ENCODE data around the gene ALKBH6.

The ALKBH6 gene

GRCh38 chr19:36030264-36031148 lies 16.5 kb upstream of the ALKBH6 start:
- DNase-seq: peak; percentile 74

DNA sequence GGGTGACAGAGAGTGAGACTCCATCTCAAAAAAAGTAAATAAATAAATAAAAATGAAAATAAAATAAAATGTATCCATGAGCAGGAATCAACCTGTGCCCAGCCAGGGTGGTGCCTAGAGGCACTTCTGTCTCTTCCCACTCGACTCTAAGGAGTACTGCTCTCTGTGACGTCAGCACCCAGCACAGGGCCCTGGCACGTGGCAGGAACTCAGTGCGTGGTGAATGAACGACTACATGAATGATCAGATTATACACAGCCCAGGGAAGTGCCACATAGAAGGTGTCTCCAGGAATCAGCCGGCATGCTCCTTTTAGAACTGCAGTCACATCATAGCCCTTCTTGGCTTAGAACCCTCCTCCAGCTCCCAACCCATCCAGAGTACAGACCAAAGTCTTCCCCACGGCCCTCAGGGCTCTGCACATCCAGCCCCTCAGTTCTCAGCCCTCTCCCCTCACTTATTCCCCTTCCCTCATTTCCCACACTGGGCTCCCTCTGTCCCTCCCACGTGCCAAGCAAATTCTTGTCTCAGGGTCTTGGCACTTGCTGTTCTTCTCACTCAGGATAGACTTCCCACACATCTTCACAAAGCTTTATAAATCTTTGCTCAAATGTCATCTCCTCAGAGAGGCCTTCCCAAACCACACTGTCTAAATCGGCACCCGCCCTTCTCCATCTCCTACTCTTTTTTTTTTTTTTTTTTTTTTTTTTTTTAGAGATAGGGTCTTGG lies 14.5 kb upstream of the ALKBH6 start:
- no peak for DNase-seq

GRCh38 chr19:36027696-36028095 lies 13.7 kb upstream of the ALKBH6 start:
- no peak for DNase-seq

DNA sequence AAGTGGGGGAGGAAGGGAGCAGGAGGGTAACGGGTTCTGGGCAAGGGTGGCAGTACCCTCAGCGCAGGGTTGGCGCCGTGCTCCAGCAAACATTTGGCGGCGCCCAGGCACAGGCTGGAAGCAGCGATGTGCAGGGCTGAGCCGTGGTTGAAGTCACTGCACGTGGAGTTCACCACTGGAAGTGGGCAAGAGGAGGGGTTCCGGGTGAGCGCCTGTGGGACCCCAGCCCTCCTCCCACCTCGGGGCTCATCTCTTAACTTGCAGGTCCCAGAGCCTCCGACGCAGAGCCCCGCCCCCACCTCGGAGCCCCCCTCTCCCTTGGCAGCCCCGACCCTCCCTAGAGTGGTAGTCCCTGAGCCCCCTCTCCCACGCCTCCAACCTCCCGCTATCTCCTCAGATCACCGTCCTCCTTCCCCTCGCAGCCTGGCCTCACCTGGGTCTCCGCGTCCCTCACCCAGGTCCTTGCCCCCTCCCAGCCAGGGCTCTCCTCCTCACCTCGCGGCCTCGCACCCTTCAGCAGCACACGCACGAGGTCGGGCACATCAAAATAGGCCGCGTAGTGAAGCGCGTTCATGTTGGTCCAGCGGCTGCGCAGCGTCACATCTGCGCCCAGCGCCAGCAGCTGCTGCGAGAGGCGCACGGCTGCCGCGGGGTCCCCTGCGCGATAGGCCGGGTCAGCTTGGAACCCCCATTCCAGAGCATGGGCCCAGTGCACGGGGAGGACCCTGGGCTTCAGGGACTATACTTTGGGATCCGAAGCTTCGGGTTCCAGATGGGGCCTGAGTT lies 12.3 kb upstream of the ALKBH6 start:
- no peak for DNase-seq

DNA sequence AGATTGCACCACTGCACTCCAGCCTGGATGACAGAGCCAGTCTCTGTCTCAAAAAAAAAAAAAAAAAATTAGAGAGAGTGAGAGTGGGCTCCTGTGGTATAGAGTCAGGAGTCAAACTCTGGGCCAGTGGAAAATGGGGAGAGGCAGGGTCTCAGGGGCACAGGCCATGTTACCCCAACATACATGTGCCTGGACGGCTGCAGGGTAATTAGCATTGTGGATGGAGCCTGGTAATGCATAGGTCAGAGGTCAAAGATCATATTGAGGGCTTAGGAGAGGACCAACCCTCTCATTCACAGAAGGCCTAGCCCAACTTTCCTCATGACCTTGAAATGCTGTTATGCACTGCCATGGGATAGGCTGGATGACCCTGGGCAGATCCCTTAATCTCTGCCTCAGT lies 11.5 kb upstream of the ALKBH6 start:
- DNase-seq: no peak

GRCh38 chr19:36023432-36023831 lies 9.4 kb upstream of the ALKBH6 start:
- no peak for DNase-seq

DNA sequence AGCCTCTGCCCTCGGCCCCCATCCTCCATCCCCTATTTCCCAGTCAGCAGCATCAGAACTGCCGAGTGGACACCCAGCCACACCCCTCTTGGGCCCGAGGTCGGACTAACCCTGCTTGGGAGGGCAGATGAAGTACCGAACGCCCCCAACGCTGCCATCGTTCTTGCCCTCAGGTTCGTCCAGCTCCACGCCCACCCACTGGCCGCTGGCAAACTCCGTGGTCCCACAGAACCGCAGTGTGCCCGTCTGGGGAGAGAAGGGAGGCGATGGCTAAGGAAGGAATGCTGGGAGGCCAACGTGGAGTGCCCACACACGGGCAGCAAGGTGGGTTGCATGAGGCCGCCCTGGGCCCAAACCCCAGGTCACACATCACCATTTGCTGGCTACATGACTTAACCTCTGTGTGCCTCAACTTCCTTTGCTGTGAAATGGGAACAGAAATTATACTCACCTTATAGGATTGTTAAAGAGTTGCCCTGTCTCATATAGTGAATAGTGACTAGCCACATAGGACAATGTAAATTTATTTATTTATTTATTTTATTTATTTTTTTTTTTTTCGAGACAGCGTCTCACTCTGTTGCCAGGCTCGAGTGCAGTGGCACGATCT lies 5.2 kb upstream of the ALKBH6 start:
- DNase-seq: no peak

GRCh38 chr19:36013280-36014011 lies 567 bp downstream of the ALKBH6 start:
- no peak for DNase-seq

GRCh38 chr19:36010402-36010801 lies 3.6 kb downstream of the ALKBH6 start:
- no peak for DNase-seq

DNA sequence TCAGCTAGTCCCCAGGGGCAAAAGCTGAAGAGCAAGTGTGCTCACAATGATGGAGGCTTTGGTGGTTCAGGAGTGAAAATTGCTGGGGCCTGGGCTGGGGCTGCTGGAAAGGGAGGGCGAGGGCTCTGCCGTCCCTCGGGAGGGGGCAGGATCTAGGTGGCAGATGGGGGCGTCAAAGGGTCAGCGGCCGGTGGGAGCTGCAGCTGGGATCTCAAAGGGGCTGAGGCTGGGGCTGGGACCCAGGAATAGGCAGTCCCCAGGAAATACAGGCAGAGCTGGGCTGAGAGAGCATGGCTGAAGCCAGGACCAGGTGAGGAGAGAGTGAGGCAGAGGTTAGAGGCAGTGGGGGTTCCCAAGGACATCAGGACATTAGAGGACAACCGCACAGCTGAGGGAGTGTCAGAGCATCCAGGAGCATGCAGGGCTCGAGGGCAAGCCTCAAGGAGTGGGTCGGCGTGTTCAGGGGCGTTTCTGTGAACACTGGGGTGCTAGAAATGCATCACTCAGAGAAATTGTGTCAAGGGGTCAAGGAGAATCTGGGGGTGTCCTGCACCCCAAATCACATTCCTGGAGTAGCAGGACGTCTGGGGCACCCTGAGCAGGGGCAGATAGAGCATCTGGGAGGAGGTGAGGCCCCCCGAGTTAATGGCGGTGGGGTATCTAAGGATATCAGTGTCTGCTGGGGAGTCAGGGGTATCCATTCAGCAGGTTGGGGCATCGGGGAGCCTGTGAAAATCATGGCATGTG lies 4.2 kb downstream of the ALKBH6 start:
- DNase-seq: no peak

- peak; percentile 42 for DNase-seq
Measured at GRCh38 chr19:36009220-36009619, 4.8 kb downstream of the ALKBH6 start.

- DNase-seq: no peak
Measured at GRCh38 chr19:36008336-36008978, 5.6 kb downstream of the ALKBH6 start, which contains the start of gene SYNE4. TSS of gene SYNE4 (minus strand) at chr19:36008813. CDS start at chr19:36008681, 132 bp downstream.

- no peak for DNase-seq
Measured at GRCh38 chr19:36006955-36007354, 7.1 kb downstream of the ALKBH6 start.

GRCh38 chr19:36003284-36003683 lies 10.7 kb downstream of the ALKBH6 start:
- no peak for DNase-seq

- no peak for DNase-seq
Measured at GRCh38 chr19:36001605-36002004, 12.4 kb downstream of the ALKBH6 start.

GRCh38 chr19:35996777-35997176 lies 17.2 kb downstream of the ALKBH6 start:
- DNase-seq: no peak

- DNase-seq: peak; percentile 91
Measured at GRCh38 chr19:35995048-35995993, 18.7 kb downstream of the ALKBH6 start, which contains the start of gene SDHAF1. TSS of gene SDHAF1 (plus strand) at chr19:35995188. CDS start at chr19:35995275, 87 bp downstream.

DNA sequence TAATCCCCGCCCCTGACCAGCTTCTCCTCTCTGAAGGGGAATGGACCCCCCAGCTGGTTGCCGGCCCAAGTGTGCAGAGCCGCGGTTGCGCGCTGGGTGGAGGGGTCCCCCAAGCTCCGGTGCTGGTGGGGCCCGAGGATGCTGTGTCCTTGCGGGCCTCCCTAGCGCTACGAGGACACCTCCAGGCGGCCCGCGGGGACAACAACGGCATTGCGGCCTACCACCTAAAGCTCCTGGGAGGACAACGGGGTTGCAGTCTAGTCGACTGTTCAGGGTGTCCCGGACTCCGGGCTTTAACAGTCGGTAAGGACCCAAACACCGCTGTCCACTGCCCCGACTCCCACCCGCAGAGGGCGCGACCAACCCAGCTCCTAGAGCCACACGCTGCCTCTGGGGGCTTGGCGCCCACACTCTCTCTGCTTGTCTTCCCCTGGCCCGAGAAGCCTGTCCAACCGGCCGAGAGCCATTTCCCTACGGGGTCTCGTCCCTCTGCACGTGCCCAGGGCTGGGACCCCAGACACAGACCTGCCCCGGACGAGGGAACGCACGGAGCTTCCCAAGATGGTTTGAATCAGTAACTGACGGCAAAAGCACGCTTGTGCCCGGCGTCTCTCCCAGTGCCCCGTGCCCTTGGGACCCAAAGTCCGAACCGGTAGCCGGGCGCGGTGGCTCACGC lies 20.0 kb downstream of the ALKBH6 start:
- DNase-seq: no peak

All from NCI-H226 (cell line).